ENCODE measurements around the gene CHCHD3.

Gene CHCHD3

DNA sequence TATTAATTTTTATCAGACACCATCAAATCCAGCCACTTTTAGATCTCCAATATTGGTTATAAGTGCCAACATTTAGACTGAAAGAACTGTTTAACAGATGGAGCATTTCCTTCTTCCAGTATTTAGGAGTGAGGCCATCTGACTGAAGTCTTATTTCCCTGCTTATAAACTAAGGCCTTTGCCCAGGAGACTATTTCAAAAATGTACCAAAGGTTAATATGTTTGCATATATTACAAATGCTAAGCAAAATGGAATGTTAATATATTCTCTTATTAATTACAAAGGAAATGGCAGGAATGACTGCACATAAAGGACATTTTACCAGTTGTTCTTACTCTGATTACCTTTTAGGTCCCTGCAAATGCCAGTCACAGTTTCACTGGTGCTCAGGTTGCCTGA lies 266.8 kb downstream of the CHCHD3 start:
- no peak for DNase-seq (ENCODE audit: low read depth)
- H3K4me3 ChIP-seq (ENCODE audit: low read length), result no peak overlapping the region
- TF ChIP-seq, protein P1, sequence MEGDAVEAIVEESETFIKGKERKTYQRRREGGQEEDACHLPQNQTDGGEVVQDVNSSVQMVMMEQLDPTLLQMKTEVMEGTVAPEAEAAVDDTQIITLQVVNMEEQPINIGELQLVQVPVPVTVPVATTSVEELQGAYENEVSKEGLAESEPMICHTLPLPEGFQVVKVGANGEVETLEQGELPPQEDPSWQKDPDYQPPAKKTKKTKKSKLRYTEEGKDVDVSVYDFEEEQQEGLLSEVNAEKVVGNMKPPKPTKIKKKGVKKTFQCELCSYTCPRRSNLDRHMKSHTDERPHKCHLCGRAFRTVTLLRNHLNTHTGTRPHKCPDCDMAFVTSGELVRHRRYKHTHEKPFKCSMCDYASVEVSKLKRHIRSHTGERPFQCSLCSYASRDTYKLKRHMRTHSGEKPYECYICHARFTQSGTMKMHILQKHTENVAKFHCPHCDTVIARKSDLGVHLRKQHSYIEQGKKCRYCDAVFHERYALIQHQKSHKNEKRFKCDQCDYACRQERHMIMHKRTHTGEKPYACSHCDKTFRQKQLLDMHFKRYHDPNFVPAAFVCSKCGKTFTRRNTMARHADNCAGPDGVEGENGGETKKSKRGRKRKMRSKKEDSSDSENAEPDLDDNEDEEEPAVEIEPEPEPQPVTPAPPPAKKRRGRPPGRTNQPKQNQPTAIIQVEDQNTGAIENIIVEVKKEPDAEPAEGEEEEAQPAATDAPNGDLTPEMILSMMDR (conservative IDR thresholded peaks at IDR 0.05; ENCODE audit: low read depth, low read length), result no peak

DNA sequence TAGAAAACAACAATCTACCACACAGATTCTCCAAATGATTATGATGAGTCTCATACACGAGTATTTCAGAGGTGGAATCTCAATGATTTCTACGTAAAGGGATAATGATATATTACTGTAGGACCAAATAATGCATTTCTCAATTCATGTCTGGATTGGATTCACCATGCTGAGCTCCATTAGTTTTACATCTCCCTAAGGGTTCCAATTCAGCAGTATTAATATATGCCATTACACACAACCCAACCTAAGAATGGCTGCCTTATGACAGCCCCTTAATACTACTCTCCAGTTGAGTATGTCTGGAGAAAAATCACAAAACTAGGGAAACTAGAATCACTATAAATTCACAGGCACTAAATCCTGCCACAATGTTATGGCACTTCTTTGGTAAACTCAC lies 271.3 kb downstream of the CHCHD3 start:
- DNase-seq (ENCODE audit: low read depth), result no peak
- TF ChIP-seq, protein P1 (conservative IDR thresholded peaks at IDR 0.05; ENCODE audit: low read depth, low read length), result no peak
- H3K4me3 ChIP-seq (ENCODE audit: low read length), result no peak overlapping the region

DNA sequence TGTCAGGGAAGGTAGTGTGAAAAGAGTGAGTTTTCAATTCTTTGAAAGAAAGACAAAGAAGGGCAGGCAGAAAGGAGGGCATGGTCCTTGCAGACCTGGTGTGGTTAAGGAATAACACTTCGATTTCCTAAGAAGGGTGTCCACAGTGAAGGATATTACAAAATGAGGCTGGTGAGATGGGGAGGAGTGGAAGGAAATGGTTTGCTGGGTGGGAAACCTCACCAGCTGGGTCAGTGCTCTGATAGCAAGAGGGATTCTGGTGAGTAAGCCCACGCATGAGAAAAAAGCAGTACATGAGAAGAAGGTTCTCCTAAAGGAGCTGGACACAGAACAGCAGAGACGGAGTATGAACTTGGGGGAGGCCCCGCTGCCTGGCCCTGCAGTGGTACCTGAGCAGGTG lies 275.1 kb downstream of the CHCHD3 start:
- DNase-seq (ENCODE audit: low read depth), result no peak
- TF ChIP-seq, protein P1 (conservative IDR thresholded peaks at IDR 0.05; ENCODE audit: low read depth, low read length), result no peak
- H3K4me3 ChIP-seq (ENCODE audit: low read length), result no peak overlapping the region

DNA sequence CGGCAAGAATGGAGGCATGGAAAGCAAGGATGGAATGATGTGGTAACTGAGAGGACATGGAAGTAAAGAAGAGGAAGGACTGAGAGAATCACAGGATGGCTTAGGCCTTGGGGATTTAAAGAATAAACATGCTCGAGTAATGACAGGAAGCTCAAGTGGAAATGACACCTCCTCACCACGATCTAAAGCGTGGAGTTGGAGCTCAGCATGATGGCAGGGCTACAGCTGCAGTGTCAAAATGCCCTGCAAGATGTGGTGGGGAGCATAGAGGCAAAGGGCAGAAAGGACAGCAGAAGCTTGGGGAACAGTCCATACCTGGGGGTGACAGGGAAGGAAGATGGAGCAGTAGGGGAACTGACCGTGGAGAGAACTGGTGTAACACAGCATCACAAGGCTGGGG lies 276.1 kb downstream of the CHCHD3 start:
- DNase-seq (ENCODE audit: low read depth), result no peak
- TF ChIP-seq, protein P1 (conservative IDR thresholded peaks at IDR 0.05; ENCODE audit: low read depth, low read length), result no peak
- no peak overlapping the region for H3K4me3 ChIP-seq (ENCODE audit: low read length)

DNA sequence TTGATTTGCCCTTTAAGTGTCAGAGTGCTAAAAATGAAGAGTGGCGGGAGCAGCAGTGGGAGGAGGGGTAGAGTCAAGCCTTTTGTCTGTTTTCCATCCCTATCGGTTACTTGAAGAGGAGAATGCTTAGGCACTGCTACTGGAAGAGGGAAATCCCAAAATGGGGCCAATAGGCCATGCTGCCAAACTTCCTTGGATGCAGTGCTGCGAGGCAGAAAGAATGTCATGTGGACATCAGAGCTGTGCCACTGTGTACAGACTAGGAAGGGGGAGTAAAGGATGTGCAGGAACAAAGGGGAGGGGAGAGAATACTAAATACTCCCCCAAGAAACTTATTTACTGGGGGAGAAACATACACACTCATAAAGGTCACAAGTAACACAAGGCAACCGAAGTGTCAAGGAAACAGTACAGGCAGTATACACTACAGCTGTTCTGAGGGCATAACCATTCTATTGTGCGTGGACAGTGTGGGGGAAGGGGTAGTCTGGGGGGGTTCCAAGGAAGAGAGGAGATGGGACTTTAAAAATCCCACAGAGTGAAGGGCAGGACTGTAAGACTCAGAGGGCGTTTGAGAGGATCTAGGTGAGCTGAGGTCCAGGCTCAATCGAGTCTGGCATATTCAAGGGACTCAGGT lies 276.9 kb downstream of the CHCHD3 start:
- TF ChIP-seq, protein P1 (conservative IDR thresholded peaks at IDR 0.05; ENCODE audit: low read depth, low read length), result no peak
- DNase-seq (ENCODE audit: low read depth), result no peak
- no peak overlapping the region for H3K4me3 ChIP-seq (ENCODE audit: low read length)

DNA sequence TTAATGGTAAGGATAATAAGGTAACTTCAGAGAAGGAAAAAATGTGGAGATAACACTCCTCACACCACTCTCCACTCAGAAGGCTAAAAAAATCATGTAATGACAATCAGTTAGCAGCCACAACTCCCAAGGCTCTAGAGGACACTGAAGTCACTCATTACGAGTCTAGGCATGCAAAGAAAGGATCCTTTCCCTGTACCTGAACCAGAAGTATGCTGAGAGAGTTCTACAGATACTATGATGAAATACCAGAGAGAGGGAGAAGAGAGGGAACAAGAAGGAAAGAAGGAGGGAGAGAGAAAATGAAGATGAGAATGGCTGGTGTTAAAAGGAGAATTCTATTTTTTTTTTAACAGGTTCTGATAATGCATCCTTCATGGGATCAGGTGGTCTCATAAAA lies 281.4 kb downstream of the CHCHD3 start:
- TF ChIP-seq, protein P1 (conservative IDR thresholded peaks at IDR 0.05; ENCODE audit: low read depth, low read length), result no peak
- H3K4me3 ChIP-seq (ENCODE audit: low read length), result no peak overlapping the region
- no peak for DNase-seq (ENCODE audit: low read depth)

DNA sequence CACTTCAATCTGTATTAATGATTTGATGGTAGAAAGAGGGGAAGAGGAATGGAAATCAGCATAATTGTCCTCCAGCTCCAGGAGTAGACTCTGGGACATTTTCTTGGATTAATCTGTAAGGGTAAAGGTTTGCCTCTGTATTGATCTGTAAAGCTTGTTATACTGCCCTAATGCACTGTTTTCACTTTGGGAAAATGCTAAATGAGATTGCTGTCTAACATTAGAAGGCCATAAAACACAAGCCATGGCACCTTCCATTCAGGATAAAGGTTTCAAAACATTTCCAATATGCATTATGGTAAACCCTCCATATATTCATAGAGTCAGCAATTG lies 282.8 kb downstream of the CHCHD3 start:
- TF ChIP-seq, protein P1 (conservative IDR thresholded peaks at IDR 0.05; ENCODE audit: low read depth, low read length), result no peak
- DNase-seq (ENCODE audit: low read depth), result no peak
- no peak overlapping the region for H3K4me3 ChIP-seq (ENCODE audit: low read length)
